GM18951 (cell line): ENCODE measurements around the gene SCN11A.
"Not testable (repeated sequence)": the region's sequence is repeated elsewhere in the genome, so short reads cannot be mapped to it uniquely, and the experiment has no call there.

Experiments used
- POLR2A ChIP-seq: IDR thresholded peaks from 4 replicates; pipeline ENCODE4 v1.6.1; 2011; ENCODE audit warnings: mild to moderate bottlenecking; ENCODE audit not compliant: insufficient read length, insufficient read depth; ENCODE audit errors: extremely low read depth
- in situ Hi-C: fragments of 300-500 bp; cut with MboI; formaldehyde crosslinking; loops from one replicate; pipeline ENCODE4 v1.12.0; 2022; ENCODE audit warnings: low sequenced_read_pairs, mixed read lengths, inconsistent platforms; ENCODE audit not compliant: unreplicated experiment

SCN11A gene

GRCh38 chr3:39088889-39089288 is 37.1 kb upstream of the SCN11A start:
- in situ Hi-C loops = no loop called here

GRCh38 chr3:39088456-39088855 is 36.7 kb upstream of the SCN11A start:
- in situ Hi-C loops = no loop called here
- TF ChIP-seq POLR2A = no peak

More at GRCh38 chr3:39088889-39089288, 37.1 kb upstream of the SCN11A start:
- TF ChIP-seq POLR2A = no peak

GRCh38 chr3:39086144-39086543 is 34.4 kb upstream of the SCN11A start:
- in situ Hi-C loops = no loop called here
- TF ChIP-seq POLR2A = no peak

- no peak for TF ChIP-seq POLR2A
- in situ Hi-C loops = no loop called here
These were observed 31.0 kb upstream of the SCN11A start for GRCh38 chr3:39082666-39083313.

- in situ Hi-C loops = no loop called here
- no peak for TF ChIP-seq POLR2A
These were observed 28.3 kb upstream of the SCN11A start for GRCh38 chr3:39080026-39080425.

- in situ Hi-C loops = no loop called here
- TF ChIP-seq POLR2A = no peak
These were observed 27.8 kb upstream of the SCN11A start for GRCh38 chr3:39079530-39079929.

- in situ Hi-C loops = no loop called here
- no peak for TF ChIP-seq POLR2A
These were observed 24.2 kb upstream of the SCN11A start for GRCh38 chr3:39075910-39076309.

- in situ Hi-C loops = no loop called here
- no peak for TF ChIP-seq POLR2A
These were observed 16.8 kb upstream of the SCN11A start for GRCh38 chr3:39068556-39068955.

DNA sequence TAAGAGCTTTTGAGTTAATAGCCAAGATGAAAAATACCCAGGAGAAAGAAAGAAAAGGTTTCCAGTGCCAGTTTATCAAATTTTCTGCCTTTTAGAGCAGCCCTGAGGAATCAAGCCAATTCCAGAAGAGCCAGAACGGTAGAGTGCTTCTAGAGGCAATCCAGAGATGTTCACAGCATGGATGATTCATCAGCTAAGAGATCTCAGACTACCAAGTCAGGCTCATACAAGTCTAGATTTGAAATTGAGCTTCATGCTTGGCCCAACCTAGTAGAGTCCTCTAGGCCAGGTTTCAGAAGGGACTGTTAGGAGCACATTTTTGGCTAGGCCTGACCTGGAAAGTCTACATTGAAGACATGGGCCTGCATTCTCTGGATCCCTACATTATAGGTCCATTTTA is 15.5 kb upstream of the SCN11A start:
- in situ Hi-C loops = no loop called here
- TF ChIP-seq POLR2A = no peak

DNA sequence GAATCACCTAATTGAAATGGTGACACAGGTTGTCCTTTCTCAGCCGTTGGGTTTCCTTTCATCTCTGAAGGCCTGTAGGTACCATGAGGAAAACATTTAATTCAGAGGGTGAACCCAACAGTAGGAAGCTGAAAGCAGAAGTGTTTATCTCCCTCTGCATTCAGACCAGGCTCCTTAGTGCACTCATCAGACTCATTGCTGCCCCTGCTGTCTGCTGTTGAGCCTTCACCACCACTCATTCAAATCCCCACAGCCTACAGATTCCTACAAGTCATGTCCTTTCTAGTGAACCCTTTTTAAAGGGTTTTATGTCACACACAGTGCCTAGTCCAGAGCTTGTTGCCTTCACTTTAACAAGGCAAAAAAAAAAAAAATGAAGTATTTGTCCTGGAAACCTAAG is 13.5 kb upstream of the SCN11A start:
- no peak for TF ChIP-seq POLR2A
- in situ Hi-C loops = no loop called here

DNA sequence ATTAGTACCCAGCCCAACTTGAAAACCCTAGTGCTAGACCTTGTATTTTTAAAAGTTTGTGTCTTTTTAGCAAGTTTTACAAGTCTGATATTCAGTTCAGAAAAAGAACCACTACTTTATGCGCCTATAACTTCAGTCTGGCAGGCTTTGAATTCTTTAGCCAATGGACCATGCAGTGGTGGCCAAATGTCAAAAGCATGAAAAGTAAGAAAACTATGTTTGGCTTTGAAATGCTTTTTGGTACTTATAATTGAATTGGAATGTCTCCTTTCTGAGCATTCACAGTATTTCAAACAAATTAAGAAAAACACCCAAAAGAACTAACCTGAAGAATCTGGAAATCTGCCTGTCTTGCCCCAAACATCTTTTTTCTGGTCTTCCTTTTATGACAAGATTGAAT is 12.9 kb upstream of the SCN11A start:
- TF ChIP-seq POLR2A = no peak
- in situ Hi-C loops = no loop called here

GRCh38 chr3:39063143-39063542 is 11.4 kb upstream of the SCN11A start:
- in situ Hi-C loops = no loop called here

DNA sequence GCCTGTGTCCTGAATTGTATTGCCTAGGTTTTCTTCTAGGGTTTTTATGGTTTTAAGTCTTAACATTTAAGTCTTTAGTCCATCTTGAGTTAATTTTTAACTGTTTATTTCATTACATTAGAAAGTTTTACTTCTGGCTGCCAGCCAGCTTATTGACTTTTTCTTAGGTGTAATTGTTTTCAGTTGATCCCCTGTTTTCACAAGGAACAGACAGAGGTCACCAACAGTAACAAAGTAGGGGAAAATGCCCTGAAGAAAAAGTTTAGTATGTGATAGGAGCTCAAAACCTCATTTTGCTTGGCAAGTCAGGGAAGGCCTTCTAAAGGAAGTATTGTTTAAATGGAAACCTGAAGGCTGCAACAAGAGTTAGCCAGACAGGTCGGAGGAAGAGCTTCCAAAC is 10.4 kb upstream of the SCN11A start:
- in situ Hi-C loops = no loop called here
- no peak for TF ChIP-seq POLR2A

More at GRCh38 chr3:39063143-39063542, 11.4 kb upstream of the SCN11A start:
- TF ChIP-seq POLR2A = no peak

GRCh38 chr3:39061228-39061627 is 9.5 kb upstream of the SCN11A start:
- in situ Hi-C loops = not testable (repeated sequence)

- in situ Hi-C loops = no loop called here
- TF ChIP-seq POLR2A = no peak
These were observed 4.4 kb upstream of the SCN11A start for GRCh38 chr3:39056151-39056550.
